BJ (cell line): ENCODE data around the gene PTPRCAP. TPM values are rescaled to one million over a fixed set of nuclear protein-coding genes. Genes with fewer than 3 reads are reported as not detected.

Source experiments
- CTCF ChIA-PET: fragments of 350-600 bp; formaldehyde crosslinking; extraction: SDS; loops from one replicate; lab custom pipeline; 2021; ENCODE audit warnings: antibody characterized with exemption, inconsistent platforms; lab: Yijun Ruan, JAX
- POLR2A ChIA-PET: fragments of 300-600 bp; sonication (Branson Sonifier 250); formaldehyde crosslinking; extraction: SDS; loops from one replicate; lab custom pipeline; 2021; ENCODE audit warnings: antibody characterized with exemption; lab: Charles Lee
- DNase-seq: peaks from one replicate; pipeline ENCODE4 v3.0.0-alpha.2; 2011; ENCODE audit warnings: low read depth
- H3K27me3 ChIP-seq: 2 replicates; pipeline ENCODE4 v1.6.0; 2011; ENCODE audit warnings: low read length; ENCODE audit not compliant: control insufficient read depth, insufficient read depth
- H3K36me3 ChIP-seq: 2 replicates; pipeline ENCODE4 v1.5.1; 2011; ENCODE audit warnings: low read length; ENCODE audit not compliant: control insufficient read depth, insufficient read depth
- H3K4me3 ChIP-seq: 2 replicates; pipeline ENCODE4 v1.5.1; 2011; ENCODE audit warnings: low read depth, mild to moderate bottlenecking, control low read depth, low read length
- polyA plus RNA-seq: library from polyadenylated mRNA; depleted of rRNA; stranded (reverse); fragments of >200 nt; gene quantifications from 2 replicates; pipeline ENCODE4 v1.2.3, GENCODE V29; 2011; rRNA removed
- small RNA-seq: library from RNA; depleted of rRNA; stranded (forward); fragments of <200 nt; gene quantifications from one replicate; pipeline ENCODE3, GENCODE V24; 2012; ENCODE audit warnings: low replicate concordance, low read depth; ENCODE audit not compliant: insufficient read length
- TF ChIP-seq, protein P1 (sequence below): IDR thresholded peaks from 2 replicates; pipeline ENCODE4 v1.5.1; 2011; ENCODE audit warnings: low read depth, mild to moderate bottlenecking, control low read depth, inconsistent platforms, low read length, moderate library complexity; ENCODE audit not compliant: insufficient read depth

Gene PTPRCAP
- polyA plus RNA-seq, 1 experiment: 0.43 TPM

DNA sequence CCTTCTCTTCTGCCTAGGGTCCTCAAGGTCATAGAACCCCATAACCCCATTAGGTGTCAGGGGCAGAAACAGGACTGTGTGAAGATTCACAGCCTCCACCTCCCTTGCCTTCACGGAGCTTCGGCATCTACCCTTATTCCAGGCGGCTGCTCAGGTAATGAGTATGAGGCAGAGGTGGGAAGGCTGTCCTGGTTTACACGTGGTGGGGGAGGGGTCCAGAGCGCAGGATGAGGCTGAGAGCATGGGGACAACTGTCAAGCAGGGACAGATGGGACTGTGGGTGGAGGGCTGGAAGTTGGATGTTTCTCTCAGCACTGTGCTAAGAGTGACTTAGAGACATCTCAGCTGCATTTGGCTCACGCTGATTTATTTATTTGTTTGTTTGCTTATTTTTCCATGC, 50.0 kb downstream of the PTPRCAP start:
- Histone ChIP-seq H3K4me3 (no peak overlapping the region), H3K27me3 (no peaks in the 10 kb centered on the region; the same call in 1 of the 2 replicates), H3K36me3 (no peaks in the 10 kb centered on the region)
- POLR2A ChIA-PET: no interaction called here
- DNase-seq: no peak
- CTCF ChIA-PET: interaction anchor here (0.6 to 24.6 kb wide), 6 partner anchors 13 to 305 kb away, joined by 3 to 892 read pairs (median 8); partner anchors contain the start of genes POLD4 and PPP1CA
- TF ChIP-seq, protein P1, sequence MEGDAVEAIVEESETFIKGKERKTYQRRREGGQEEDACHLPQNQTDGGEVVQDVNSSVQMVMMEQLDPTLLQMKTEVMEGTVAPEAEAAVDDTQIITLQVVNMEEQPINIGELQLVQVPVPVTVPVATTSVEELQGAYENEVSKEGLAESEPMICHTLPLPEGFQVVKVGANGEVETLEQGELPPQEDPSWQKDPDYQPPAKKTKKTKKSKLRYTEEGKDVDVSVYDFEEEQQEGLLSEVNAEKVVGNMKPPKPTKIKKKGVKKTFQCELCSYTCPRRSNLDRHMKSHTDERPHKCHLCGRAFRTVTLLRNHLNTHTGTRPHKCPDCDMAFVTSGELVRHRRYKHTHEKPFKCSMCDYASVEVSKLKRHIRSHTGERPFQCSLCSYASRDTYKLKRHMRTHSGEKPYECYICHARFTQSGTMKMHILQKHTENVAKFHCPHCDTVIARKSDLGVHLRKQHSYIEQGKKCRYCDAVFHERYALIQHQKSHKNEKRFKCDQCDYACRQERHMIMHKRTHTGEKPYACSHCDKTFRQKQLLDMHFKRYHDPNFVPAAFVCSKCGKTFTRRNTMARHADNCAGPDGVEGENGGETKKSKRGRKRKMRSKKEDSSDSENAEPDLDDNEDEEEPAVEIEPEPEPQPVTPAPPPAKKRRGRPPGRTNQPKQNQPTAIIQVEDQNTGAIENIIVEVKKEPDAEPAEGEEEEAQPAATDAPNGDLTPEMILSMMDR: no peak

DNA sequence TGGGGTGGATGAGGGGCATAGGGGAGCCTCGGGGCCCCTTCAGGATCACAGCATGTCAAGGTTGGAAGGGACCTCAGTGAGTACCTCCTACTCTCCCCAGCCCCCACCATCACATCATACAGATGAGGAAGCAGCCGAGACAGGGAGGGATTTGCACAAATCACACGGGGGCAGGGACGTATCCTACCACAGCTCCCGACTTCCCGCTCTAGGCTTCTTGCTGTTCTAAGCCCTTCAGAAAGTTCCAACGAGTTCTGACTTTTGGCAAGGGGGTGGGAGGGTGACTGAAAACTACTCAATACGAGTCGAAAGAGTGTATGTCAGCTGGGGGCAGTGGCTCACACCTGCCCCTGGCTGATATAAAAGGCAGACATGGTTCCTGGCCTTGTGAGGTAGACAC, 50.4 kb downstream of the PTPRCAP start:
- ChIA-PET POLR2A (no interaction called here), CTCF (interaction anchor here (1.0 to 24.6 kb wide), 6 partner anchors 14 to 305 kb away, joined by 3 to 892 read pairs (median 8); partner anchors contain the start of genes POLD4 and PPP1CA)
- Histone ChIP-seq H3K36me3 (no peaks in the 10 kb centered on the region), H3K27me3 (no peaks in the 10 kb centered on the region; the same call in 1 of the 2 replicates), H3K4me3 (no peak overlapping the region)
- TF ChIP-seq, protein P1: no peak
- no peak for DNase-seq

Small RNA genes lying within 50 kb of the gene (small RNA-seq; reads per million reads assigned to genes)
- not detected for gene RNU6-1238P

Other genes with a start within 250 kb of the PTPRCAP start
- 21.9 and 31.2 TPM in 2 replicates for gene GRK2, start 171.2 kb downstream of the PTPRCAP start, polyA plus RNA-seq
- gene ANKRD13D, start 148.4 kb downstream of the PTPRCAP start, polyA plus RNA-seq: 18.4 and 30.7 TPM in 2 replicates
- 19.1 and 22.1 TPM in 2 replicates for gene SSH3, start 134.2 kb downstream of the PTPRCAP start, polyA plus RNA-seq
- gene POLD4, start 84.1 kb downstream of the PTPRCAP start, polyA plus RNA-seq: 95.6 and 119 TPM in 2 replicates
- 13.9 and 21.3 TPM in 2 replicates for gene CLCF1, start 64.1 kb downstream of the PTPRCAP start, polyA plus RNA-seq
- gene RAD9A, start 45.7 kb downstream of the PTPRCAP start, polyA plus RNA-seq: 5.9 and 10.7 TPM in 2 replicates
- 146 and 233 TPM in 2 replicates for gene PPP1CA, start 35.8 kb downstream of the PTPRCAP start, polyA plus RNA-seq
- gene TBC1D10C, start 33.6 kb downstream of the PTPRCAP start, polyA plus RNA-seq: not detected in 2 replicates
- 0.07 and 0.12 TPM in 2 replicates for gene CARNS1, start 22.0 kb downstream of the PTPRCAP start, polyA plus RNA-seq
- 42.9 and 59.9 TPM in 2 replicates for gene RPS6KB2, start 9.2 kb downstream of the PTPRCAP start, polyA plus RNA-seq
- 86.5 and 158 TPM in 2 replicates for gene CORO1B, start 5.8 kb upstream of the PTPRCAP start, polyA plus RNA-seq
- gene GPR152, start 15.0 kb upstream of the PTPRCAP start, polyA plus RNA-seq: not detected in 2 replicates
- gene CABP4, start 17.7 kb upstream of the PTPRCAP start, polyA plus RNA-seq: not detected in 2 replicates
- gene TMEM134, start 31.6 kb upstream of the PTPRCAP start, polyA plus RNA-seq: 30.6 and 31.7 TPM in 2 replicates
- 69.9 and 133 TPM in 2 replicates for gene AIP, start 45.3 kb upstream of the PTPRCAP start, polyA plus RNA-seq
- gene PITPNM1, start 67.7 kb upstream of the PTPRCAP start, polyA plus RNA-seq: 8.0 and 14.4 TPM in 2 replicates
- gene CDK2AP2, start 70.5 kb upstream of the PTPRCAP start, polyA plus RNA-seq: 15.4 and 30.4 TPM in 2 replicates
- not detected in 2 replicates for gene CABP2, start 85.8 kb upstream of the PTPRCAP start, polyA plus RNA-seq
- gene GSTP1, start 146.1 kb upstream of the PTPRCAP start, polyA plus RNA-seq: 679 and 883 TPM in 2 replicates
- gene NDUFV1, start 169.3 kb upstream of the PTPRCAP start, polyA plus RNA-seq: 97.9 and 149 TPM in 2 replicates
- gene NUDT8, start 192.3 kb upstream of the PTPRCAP start, polyA plus RNA-seq: 1.3 and 1.7 TPM in 2 replicates
- not detected in 2 replicates for gene TBX10, start 202.1 kb upstream of the PTPRCAP start, polyA plus RNA-seq
- gene ACY3, start 213.0 kb upstream of the PTPRCAP start, polyA plus RNA-seq: not detected in 2 replicates
- gene ALDH3B2, start 236.9 kb upstream of the PTPRCAP start, polyA plus RNA-seq: not detected in 2 replicates